NCI-H748 treated with DMSO at 0.1 percent for 48 hours (cell line): ENCODE measurements around the gene GTPBP2.
"Not testable (repeated sequence)": the region's sequence is repeated elsewhere in the genome, so short reads cannot be mapped to it uniquely, and the experiment has no call there.

Experiments
- DNase-seq: peaks from one replicate; lab custom pipeline; 2025; lab: John Stamatoyannopoulos, UW

Gene GTPBP2

GRCh38 chr6:43629104-43629504 lies at the start of gene GTPBP2:
Gene GTPBP2, minus strand, starts transcription at chr6:43629264. Its CDS starts 102 bp downstream, at chr6:43629162.
- peak; percentile 99 for DNase-seq

GRCh38 chr6:43678341-43678740 lies 49.3 kb upstream of the GTPBP2 start:
- no peak for DNase-seq

GRCh38 chr6:43677759-43678158 lies 48.7 kb upstream of the GTPBP2 start:
- DNase-seq: no peak

GRCh38 chr6:43676962-43677606 lies 48.0 kb upstream of the GTPBP2 start:
- DNase-seq: no peak

GRCh38 chr6:43674921-43675320 lies 45.9 kb upstream of the GTPBP2 start:
- DNase-seq: no peak

- no peak for DNase-seq
These were observed 45.2 kb upstream of the GTPBP2 start for GRCh38 chr6:43674291-43674690.

- no peak for DNase-seq
These were observed 44.5 kb upstream of the GTPBP2 start for GRCh38 chr6:43673444-43674084.

- DNase-seq: no peak
These were observed 43.0 kb upstream of the GTPBP2 start for GRCh38 chr6:43671801-43672690.

- no peak for DNase-seq
These were observed 42.1 kb upstream of the GTPBP2 start for GRCh38 chr6:43671011-43671800.

- DNase-seq: no peak
These were observed 41.5 kb upstream of the GTPBP2 start for GRCh38 chr6:43670623-43670986.

- no peak for DNase-seq
These were observed 41.0 kb upstream of the GTPBP2 start for GRCh38 chr6:43669922-43670622.

GRCh38 chr6:43669050-43669921 lies 40.2 kb upstream of the GTPBP2 start:
- DNase-seq: no peak

GRCh38 chr6:43668151-43669028 lies 39.3 kb upstream of the GTPBP2 start:
- peak; percentile 96 for DNase-seq

- peak; percentile 93 for DNase-seq
These were observed 38.4 kb upstream of the GTPBP2 start for GRCh38 chr6:43667245-43668150.

- no peak for DNase-seq
These were observed 37.3 kb upstream of the GTPBP2 start for GRCh38 chr6:43666196-43666920.

GRCh38 chr6:43665376-43665775 lies 36.3 kb upstream of the GTPBP2 start:
- DNase-seq: no peak

GRCh38 chr6:43662948-43663347 lies 33.9 kb upstream of the GTPBP2 start:
- not testable (repeated sequence) for DNase-seq

- no peak for DNase-seq
These were observed 29.1 kb upstream of the GTPBP2 start for GRCh38 chr6:43658161-43658560.
